ENCODE results near the gene C4orf50.

C4orf50 gene

GRCh38 chr4:5945171-5945570 lies 73.1 kb downstream of the C4orf50 start:
- Histone ChIP-seq H4K20me1 (ENCODE audit: low read depth, low read length) (no peaks in the 10 kb centered on the region), H3F3A (ENCODE audit: insufficient read depth) (no peaks in the 10 kb centered on the region), H3K27ac (ENCODE audit: low read depth, low read length) (no peak overlapping the region), H3K36me3 (ENCODE audit: low read length) (no peaks in the 10 kb centered on the region), H3K4me2 (ENCODE audit: low read depth, low read length, poor library complexity, severe bottlenecking) (no peak overlapping the region), H3K27me3 (ENCODE audit: low read length) (no peaks in the 10 kb centered on the region), H3K9ac (ENCODE audit: low read length) (no peak overlapping the region), H3K79me2 (ENCODE audit: insufficient read depth, low read length) (no peaks in the 10 kb centered on the region), H3K4me3 (ENCODE audit: insufficient read depth, low read length, poor library complexity, severe bottlenecking) (no peak overlapping the region), H2AFZ (ENCODE audit: low read depth, low read length, severe bottlenecking) (no peak overlapping the region), H3K9me2 (replicated peaks; ENCODE audit: insufficient read depth, low read length) (no peaks in the 10 kb centered on the region), H3K9me3 (ENCODE audit: insufficient read depth, low read length) (no peaks in the 10 kb centered on the region)
- TF ChIP-seq EZH2phosphoT487 (conservative IDR thresholded peaks at IDR 0.05; ENCODE audit: low read length) (no peak), CTCF (IDR thresholded peaks at IDR 0.05; ENCODE audit: insufficient read depth, low read length, poor library complexity, severe bottlenecking) (no peak)

GRCh38 chr4:5943561-5943960 lies 74.7 kb downstream of the C4orf50 start:
- Histone ChIP-seq H3K79me2 (ENCODE audit: insufficient read depth, low read length) (no peaks in the 10 kb centered on the region), H3K9ac (ENCODE audit: low read length) (no peak overlapping the region), H4K20me1 (ENCODE audit: low read depth, low read length) (no peaks in the 10 kb centered on the region), H3K4me2 (ENCODE audit: low read depth, low read length, poor library complexity, severe bottlenecking) (no peak overlapping the region), H3K9me3 (ENCODE audit: insufficient read depth, low read length) (no peaks in the 10 kb centered on the region), H3K4me3 (ENCODE audit: insufficient read depth, low read length, poor library complexity, severe bottlenecking) (no peak overlapping the region), H3K9me2 (replicated peaks; ENCODE audit: insufficient read depth, low read length) (no peaks in the 10 kb centered on the region), H3K27me3 (ENCODE audit: low read length) (no peaks in the 10 kb centered on the region), H3K36me3 (ENCODE audit: low read length) (no peaks in the 10 kb centered on the region), H3F3A (ENCODE audit: insufficient read depth) (no peaks in the 10 kb centered on the region), H3K27ac (ENCODE audit: low read depth, low read length) (no peak overlapping the region), H2AFZ (ENCODE audit: low read depth, low read length, severe bottlenecking) (no peak overlapping the region)
- TF ChIP-seq EZH2phosphoT487 (conservative IDR thresholded peaks at IDR 0.05; ENCODE audit: low read length) (no peak), CTCF (IDR thresholded peaks at IDR 0.05; ENCODE audit: insufficient read depth, low read length, poor library complexity, severe bottlenecking) (no peak)

GRCh38 chr4:5942947-5943346 lies 75.3 kb downstream of the C4orf50 start:
- Histone ChIP-seq H3K4me3 (ENCODE audit: insufficient read depth, low read length, poor library complexity, severe bottlenecking) (no peak overlapping the region), H3K27ac (ENCODE audit: low read depth, low read length) (no peak overlapping the region), H4K20me1 (ENCODE audit: low read depth, low read length) (no peaks in the 10 kb centered on the region), H3F3A (ENCODE audit: insufficient read depth) (no peaks in the 10 kb centered on the region), H3K9ac (ENCODE audit: low read length) (no peak overlapping the region), H3K4me2 (ENCODE audit: low read depth, low read length, poor library complexity, severe bottlenecking) (no peak overlapping the region), H3K27me3 (ENCODE audit: low read length) (no peaks in the 10 kb centered on the region), H2AFZ (ENCODE audit: low read depth, low read length, severe bottlenecking) (no peak overlapping the region), H3K36me3 (ENCODE audit: low read length) (no peaks in the 10 kb centered on the region), H3K9me2 (replicated peaks; ENCODE audit: insufficient read depth, low read length) (no peaks in the 10 kb centered on the region), H3K79me2 (ENCODE audit: insufficient read depth, low read length) (no peaks in the 10 kb centered on the region), H3K9me3 (ENCODE audit: insufficient read depth, low read length) (no peaks in the 10 kb centered on the region)
- TF ChIP-seq CTCF (IDR thresholded peaks at IDR 0.05; ENCODE audit: insufficient read depth, low read length, poor library complexity, severe bottlenecking) (no peak), EZH2phosphoT487 (conservative IDR thresholded peaks at IDR 0.05; ENCODE audit: low read length) (no peak)

Measured in SU-DHL-6 (cell line).